Omental fat pad (tissue), 4 donors: ENCODE data around the gene CD2. TPM values are rescaled to one million over a fixed set of nuclear protein-coding genes. Genes with fewer than 3 reads are reported as not detected.
A peak's percentile ranks its signal among the peaks of the same experiment; 100 is the strongest.

Experiments
- ATAC-seq: fragments of 150-250 bp; one replicate; pipeline ENCODE4 v1.9.1; 2016; ENCODE audit warnings: mild to moderate bottlenecking, moderate library complexity; ENCODE audit not compliant: low FRiP score
- DNase-seq: peaks from one replicate; pipeline ENCODE4 v3.0.0-alpha.2; 2019; ENCODE audit warnings: low spot score
- CTCF ChIP-seq, 3 donors: fragments of 450-650 bp; IDR thresholded peaks; one replicate each; pipeline ENCODE4 v1.5.1; 2016 to 2017; ENCODE audit warnings: antibody characterized with exemption in 3 of 3, mild to moderate bottlenecking in 3 of 3, moderate library complexity in 2 of 3
- total RNA-seq, 4 donors: library from RNA; depleted of rRNA; stranded (reverse); fragments of >200 nt; gene quantifications; one replicate each; pipeline ENCODE4 v1.1.0, GENCODE V29; 2016

CD2 gene
- total RNA-seq, 4 donors from 2014 or later = 1.8 to 3.4 (median 2.6) TPM

GRCh38 chr1:116732726-116733125 is 21.5 kb upstream of the CD2 start:
- no peak for ATAC-seq
- DNase-seq = no peak
- TF ChIP-seq CTCF (IDR thresholded peaks at IDR 0.05) = no peak

GRCh38 chr1:116733476-116734365 is 20.5 kb upstream of the CD2 start:
- ATAC-seq = no peak
- TF ChIP-seq CTCF (IDR thresholded peaks at IDR 0.05) = no peak

GRCh38 chr1:116735246-116735645 is 19.0 kb upstream of the CD2 start:
- ATAC-seq = no peak
- no peak for TF ChIP-seq CTCF (IDR thresholded peaks at IDR 0.05)

More at GRCh38 chr1:116733476-116734365, 20.5 kb upstream of the CD2 start:
- no peak for DNase-seq

GRCh38 chr1:116737020-116737854 is 17.0 kb upstream of the CD2 start:
- no peak for DNase-seq
- peak; percentile 49 for ATAC-seq
- TF ChIP-seq CTCF (IDR thresholded peaks at IDR 0.05) = peak in 1 of 3 donors; percentile 10

More at GRCh38 chr1:116735246-116735645, 19.0 kb upstream of the CD2 start:
- DNase-seq = no peak

- ATAC-seq (no peak), DNase-seq (no peak)
- no peak for TF ChIP-seq CTCF (IDR thresholded peaks at IDR 0.05)
Measured at GRCh38 chr1:116737855-116738321, 16.3 kb upstream of the CD2 start.

GRCh38 chr1:116738673-116739370 is 15.4 kb upstream of the CD2 start:
- DNase-seq (no peak), ATAC-seq (no peak)
- TF ChIP-seq CTCF (IDR thresholded peaks at IDR 0.05) = no peak
